Measurements from ENCODE around the gene TMEM63C. TPM values are rescaled to one million over a fixed set of nuclear protein-coding genes. Genes with fewer than 3 reads are reported as not detected.

The TMEM63C gene
- total RNA-seq, 2 experiments from 2014 or later: 0.79 to 6.6 TPM

GRCh38 chr14:77201696-77202095, 20.1 kb downstream of the TMEM63C start:
- no peaks in the 10 kb centered on the region for H3K79me2 ChIP-seq (ENCODE audit: insufficient read depth, low read depth, low read length)

GRCh38 chr14:77203611-77204458, 22.2 kb downstream of the TMEM63C start:
- Histone ChIP-seq H3K79me2 (ENCODE audit: insufficient read depth, low read depth, low read length) (no peaks in the 10 kb centered on the region), H3K36me3 (ENCODE audit: insufficient read depth, low read length) (no peaks in the 10 kb centered on the region), H3K4me2 (ENCODE audit: low read length) (no peak overlapping the region), H4K20me1 (ENCODE audit: insufficient read depth, low read length) (no peaks in the 10 kb centered on the region), H3K9me2 (ENCODE audit: insufficient read depth, low read length) (no peaks in the 10 kb centered on the region), H3K4me1 (ENCODE audit: insufficient read depth, low read length, poor library complexity, severe bottlenecking) (no peaks in the 10 kb centered on the region), H2AFZ (ENCODE audit: low read length) (no peak overlapping the region), H3K9me3 (ENCODE audit: low read length) (no peaks in the 10 kb centered on the region), H3K27ac (ENCODE audit: low read depth, low read length, poor library complexity, severe bottlenecking) (no peak overlapping the region), H3K4me3 (ENCODE audit: low read depth, low read length, poor library complexity, severe bottlenecking) (no peak overlapping the region)
- intact Hi-C loops (cut with micrococcal nuclease; ENCODE audit: unreplicated experiment): no loop called here
- TF ChIP-seq CTCF (conservative IDR thresholded peaks at IDR 0.05; ENCODE audit: low read length) (no peak), EZH2phosphoT487 (IDR thresholded peaks at IDR 0.05; ENCODE audit: borderline replicate concordance, low read depth, low read length) (no peak)
- BruUV-seq (replicated peaks): no TSS peak
- CTCF ChIA-PET (ENCODE audit: unreplicated experiment): interaction anchor here (0.6 kb wide), 1 partner anchor 10 kb away, joined by 3 read pairs; no protein-coding TSS in a partner anchor
- POLR2A ChIA-PET: interaction anchor here (1.0 kb wide), 1 partner anchor 13 kb away, joined by 3 read pairs; no protein-coding TSS in a partner anchor
- no peak for DNase-seq (ENCODE audit: low spot score)

More at GRCh38 chr14:77201696-77202095, 20.1 kb downstream of the TMEM63C start:
- Histone ChIP-seq H3K27ac (ENCODE audit: low read depth, low read length, poor library complexity, severe bottlenecking) (no peak overlapping the region), H3K4me2 (ENCODE audit: low read length) (no peak overlapping the region), H3K4me3 (ENCODE audit: low read depth, low read length, poor library complexity, severe bottlenecking) (no peak overlapping the region), H3K36me3 (ENCODE audit: insufficient read depth, low read length) (no peaks in the 10 kb centered on the region), H3K9me2 (ENCODE audit: insufficient read depth, low read length) (no peaks in the 10 kb centered on the region), H3K4me1 (ENCODE audit: insufficient read depth, low read length, poor library complexity, severe bottlenecking) (no peaks in the 10 kb centered on the region), H3K9me3 (ENCODE audit: low read length) (no peaks in the 10 kb centered on the region), H2AFZ (ENCODE audit: low read length) (no peak overlapping the region), H4K20me1 (ENCODE audit: insufficient read depth, low read length) (no peaks in the 10 kb centered on the region)
- DNase-seq (ENCODE audit: low spot score): no peak
- intact Hi-C loops (cut with micrococcal nuclease; ENCODE audit: unreplicated experiment): no loop called here
- ChIA-PET POLR2A (no interaction called here), CTCF (ENCODE audit: unreplicated experiment) (interaction anchor here (1.5 kb wide), 1 partner anchor 12 kb away, joined by 3 read pairs; no protein-coding TSS in a partner anchor)
- BruUV-seq (replicated peaks): no TSS peak
- TF ChIP-seq CTCF (conservative IDR thresholded peaks at IDR 0.05; ENCODE audit: low read length): no peak
- no peak for TF ChIP-seq EZH2phosphoT487 (IDR thresholded peaks at IDR 0.05; ENCODE audit: borderline replicate concordance, low read depth, low read length)

GRCh38 chr14:77204459-77204771, 22.8 kb downstream of the TMEM63C start:
- Histone ChIP-seq H2AFZ (ENCODE audit: low read length) (no peak overlapping the region), H4K20me1 (ENCODE audit: insufficient read depth, low read length) (no peaks in the 10 kb centered on the region), H3K27ac (ENCODE audit: low read depth, low read length, poor library complexity, severe bottlenecking) (no peak overlapping the region), H3K36me3 (ENCODE audit: insufficient read depth, low read length) (no peaks in the 10 kb centered on the region), H3K4me3 (ENCODE audit: low read depth, low read length, poor library complexity, severe bottlenecking) (no peak overlapping the region), H3K4me2 (ENCODE audit: low read length) (no peak overlapping the region), H3K9me3 (ENCODE audit: low read length) (no peaks in the 10 kb centered on the region), H3K9me2 (ENCODE audit: insufficient read depth, low read length) (no peaks in the 10 kb centered on the region), H3K79me2 (ENCODE audit: insufficient read depth, low read depth, low read length) (no peaks in the 10 kb centered on the region), H3K4me1 (ENCODE audit: insufficient read depth, low read length, poor library complexity, severe bottlenecking) (no peaks in the 10 kb centered on the region)
- DNase-seq (ENCODE audit: low spot score): no peak
- POLR2A ChIA-PET: no interaction called here
- TF ChIP-seq EZH2phosphoT487 (IDR thresholded peaks at IDR 0.05; ENCODE audit: borderline replicate concordance, low read depth, low read length) (no peak), CTCF (conservative IDR thresholded peaks at IDR 0.05; ENCODE audit: low read length) (no peak)
- CTCF ChIA-PET (ENCODE audit: unreplicated experiment): no interaction called here
- intact Hi-C loops (cut with micrococcal nuclease; ENCODE audit: unreplicated experiment): no loop called here
- no TSS peak for BruUV-seq (replicated peaks)

All from OCI-LY7 (cell line).